Skeletal muscle satellite cell (primary cell): ENCODE measurements around the gene RUNX3.
"Not testable (repeated sequence)": the region's sequence is repeated elsewhere in the genome, so short reads cannot be mapped to it uniquely, and the experiment has no call there.

Experiments used
- H3K27me3 ChIP-seq: 2 replicates; pipeline ENCODE4 v1.7.0; 2013; ENCODE audit warnings: low read length; ENCODE audit not compliant: control insufficient read depth, insufficient read depth
- H3K36me3 ChIP-seq: 2 replicates; pipeline ENCODE4 v1.7.0; 2013; ENCODE audit warnings: mild to moderate bottlenecking, control low read depth, low read length; ENCODE audit not compliant: insufficient read depth
- H3K4me1 ChIP-seq: 2 replicates; pipeline ENCODE4 v1.7.0; 2013; ENCODE audit warnings: low read length; ENCODE audit not compliant: control insufficient read depth, insufficient read depth
- H3K4me2 ChIP-seq: 2 replicates; pipeline ENCODE4 v1.7.0; 2013; ENCODE audit warnings: mild to moderate bottlenecking, low read length
- H3K4me3 ChIP-seq: 2 replicates; pipeline ENCODE4 v1.7.0; 2013; ENCODE audit warnings: low read length
- H3K9ac ChIP-seq: 2 replicates; pipeline ENCODE4 v1.7.0; 2013; ENCODE audit warnings: mild to moderate bottlenecking, low read depth, low read length, moderate library complexity
- H3K9me3 ChIP-seq: replicated peaks from 2 replicates; pipeline ENCODE4 v1.7.0; 2013; ENCODE audit warnings: mild to moderate bottlenecking, control low read depth, low read length

RUNX3 gene

GRCh38 chr1:24898909-24899439, 31.1 kb downstream of the RUNX3 start:
- Histone ChIP-seq H3K4me1 (no peaks in the 10 kb centered on the region), H3K27me3 (peaks cover 35% of the 10 kb centered on the region), H3K36me3 (no peaks in the 10 kb centered on the region), H3K9ac (no peak overlapping the region), H3K9me3 (no peaks in the 10 kb centered on the region), H3K4me3 (no peak overlapping the region), H3K4me2 (no peak overlapping the region)

- no peak overlapping the region for H3K9ac ChIP-seq
- H3K4me2 ChIP-seq = no peak overlapping the region
- H3K4me1 ChIP-seq = no peaks in the 10 kb centered on the region
- H3K36me3 ChIP-seq = no peaks in the 10 kb centered on the region
- H3K9me3 ChIP-seq = no peaks in the 10 kb centered on the region
- H3K27me3 ChIP-seq = peaks cover 35% of the 10 kb centered on the region
- no peak overlapping the region for H3K4me3 ChIP-seq
These were observed 31.7 kb downstream of the RUNX3 start for GRCh38 chr1:24898152-24898908.

- H3K9ac ChIP-seq = no peak overlapping the region
- H3K4me2 ChIP-seq = no peak overlapping the region
- H3K4me1 ChIP-seq = no peaks in the 10 kb centered on the region
- H3K27me3 ChIP-seq = peaks cover 36% of the 10 kb centered on the region
- H3K9me3 ChIP-seq = no peaks in the 10 kb centered on the region
- H3K36me3 ChIP-seq = no peaks in the 10 kb centered on the region
- no peak overlapping the region for H3K4me3 ChIP-seq
These were observed 32.6 kb downstream of the RUNX3 start for GRCh38 chr1:24897263-24898151.

GRCh38 chr1:24896596-24897262, 33.3 kb downstream of the RUNX3 start:
- no peak overlapping the region for H3K9ac ChIP-seq
- no peak overlapping the region for H3K4me2 ChIP-seq
- peaks cover 36% of the 10 kb centered on the region for H3K27me3 ChIP-seq
- no peaks in the 10 kb centered on the region for H3K4me1 ChIP-seq
- H3K4me3 ChIP-seq = no peak overlapping the region
- H3K9me3 ChIP-seq = no peaks in the 10 kb centered on the region
- H3K36me3 ChIP-seq = no peaks in the 10 kb centered on the region

GRCh38 chr1:24896176-24896575, 33.9 kb downstream of the RUNX3 start:
- Histone ChIP-seq H3K36me3 (no peaks in the 10 kb centered on the region), H3K27me3 (peaks cover 35% of the 10 kb centered on the region), H3K4me1 (no peaks in the 10 kb centered on the region), H3K4me2 (no peak overlapping the region), H3K9me3 (no peaks in the 10 kb centered on the region), H3K9ac (no peak overlapping the region), H3K4me3 (no peak overlapping the region)

- Histone ChIP-seq H3K4me1 (no peaks in the 10 kb centered on the region), H3K27me3 (peaks cover 32% of the 10 kb centered on the region), H3K4me2 (no peak overlapping the region), H3K36me3 (no peaks in the 10 kb centered on the region), H3K4me3 (no peak overlapping the region), H3K9me3 (no peaks in the 10 kb centered on the region), H3K9ac (no peak overlapping the region)
These were observed 34.6 kb downstream of the RUNX3 start for GRCh38 chr1:24895511-24895910.

- H3K27me3 ChIP-seq = peaks cover 18% of the 10 kb centered on the region
- H3K4me3 ChIP-seq = no peak overlapping the region
- H3K9me3 ChIP-seq = no peaks in the 10 kb centered on the region
- no peak overlapping the region for H3K4me2 ChIP-seq
- H3K9ac ChIP-seq = no peak overlapping the region
- H3K4me1 ChIP-seq = no peaks in the 10 kb centered on the region
- H3K36me3 ChIP-seq = no peaks in the 10 kb centered on the region
These were observed 36.1 kb downstream of the RUNX3 start for GRCh38 chr1:24894002-24894401.

GRCh38 chr1:24893431-24893830, 36.6 kb downstream of the RUNX3 start:
- H3K9me3 ChIP-seq = no peaks in the 10 kb centered on the region

GRCh38 chr1:24892188-24893153, 37.6 kb downstream of the RUNX3 start:
- H3K4me1 ChIP-seq = no peaks in the 10 kb centered on the region
- peaks cover 5% of the 10 kb centered on the region for H3K27me3 ChIP-seq
- no peaks in the 10 kb centered on the region for H3K9me3 ChIP-seq
- no peak overlapping the region for H3K4me3 ChIP-seq
- no peaks in the 10 kb centered on the region for H3K36me3 ChIP-seq
- no peak overlapping the region for H3K4me2 ChIP-seq
- no peak overlapping the region for H3K9ac ChIP-seq

More at GRCh38 chr1:24893431-24893830, 36.6 kb downstream of the RUNX3 start:
- H3K4me3 ChIP-seq = no peak overlapping the region
- no peaks in the 10 kb centered on the region for H3K36me3 ChIP-seq
- no peak overlapping the region for H3K4me2 ChIP-seq
- H3K4me1 ChIP-seq = no peaks in the 10 kb centered on the region
- no peak overlapping the region for H3K9ac ChIP-seq
- H3K27me3 ChIP-seq = peaks cover 12% of the 10 kb centered on the region

GRCh38 chr1:24891367-24891766, 38.7 kb downstream of the RUNX3 start:
- not testable (repeated sequence) for H3K4me2 ChIP-seq, H3K36me3 ChIP-seq, H3K4me3 ChIP-seq, H3K9me3 ChIP-seq, H3K4me1 ChIP-seq, H3K9ac ChIP-seq
- peaks cover 13% of the 10 kb centered on the region for H3K27me3 ChIP-seq
